GM12878 (cell line): ENCODE data around the gene ATXN1. TPM values are rescaled to one million over a fixed set of nuclear protein-coding genes. Genes with fewer than 3 reads are reported as not detected.

ENCODE experiments used
- ATAC-seq: fragments of 200-7000 bp; cut with Tn5 transposase; 3 replicates; pipeline ENCODE4 v1.9.1; 2020; ENCODE audit warnings: mild to moderate bottlenecking, moderate library complexity
- BruUV-seq: library from RNA; stranded (reverse); fragments of 400-500 nt; replicated peaks from 2 replicates; lab custom pipeline; 2021; lab: Mats Ljungman, UMichigan
- CTCF ChIA-PET: fragments of 300-600 bp; sonication (Branson Sonifier 250); formaldehyde crosslinking; extraction: SDS; loops from one replicate; lab custom pipeline; 2021; ENCODE audit warnings: inconsistent platforms; lab: Yijun Ruan, JAX
- POLR2A ChIA-PET: fragments of 350-600 bp; formaldehyde crosslinking; extraction: SDS; loops from one replicate; lab custom pipeline; 2021; ENCODE audit warnings: inconsistent platforms; lab: Charles Lee
- RAD21 ChIA-PET: fragments of 300-600 bp; sonication (Branson Sonifier 250); formaldehyde crosslinking; loops from one replicate; lab custom pipeline; 2023; ENCODE audit warnings: antibody characterized with exemption; ENCODE audit not compliant: unreplicated experiment; lab: Charles Lee
- SMC1A ChIA-PET: fragments of 300-600 bp; sonication (Branson Sonifier 250); formaldehyde crosslinking; loops from one replicate; lab custom pipeline; 2023; ENCODE audit not compliant: unreplicated experiment, uncharacterized antibody; lab: Charles Lee
- DNase-seq: peaks from one replicate; pipeline ENCODE4 v3.0.0-alpha.2; 2011; ENCODE audit warnings: low read depth, low spot score
- FAIRE-seq: peaks from 3 replicates; lab custom pipeline; 2011; peaks lifted over from hg19 to GRCh38; lab: Jason Lieb, UNC
- H2AFZ ChIP-seq: 2 replicates; pipeline ENCODE4 v1.6.0; 2011; ENCODE audit warnings: low read depth, low read length, control low read depth; ENCODE audit not compliant: control insufficient read depth
- H3K27ac ChIP-seq: 2 replicates; pipeline ENCODE4 v1.5.1; 2011; ENCODE audit warnings: control low read depth; ENCODE audit not compliant: control insufficient read depth, insufficient read depth
- H3K27me3 ChIP-seq, 2 experiments: replicated peaks in 1 of 2; 2 replicates each; pipeline versions ENCODE4 v1.6.0 to v1.6.1; 2011; ENCODE audit warnings: low read length in 1 of 2; ENCODE audit not compliant: control insufficient read depth in 2 of 2, insufficient read depth in 2 of 2
- H3K36me3 ChIP-seq, 2 experiments: 2 replicates each; pipeline ENCODE4 v1.5.1; 2011; ENCODE audit warnings: low read length in 1 of 2; ENCODE audit not compliant: control insufficient read depth in 2 of 2, insufficient read depth in 2 of 2
- H3K4me1 ChIP-seq: 2 replicates; pipeline ENCODE4 v1.6.1; 2011; ENCODE audit warnings: mild to moderate bottlenecking, low read length, moderate library complexity, mixed read lengths; ENCODE audit not compliant: control insufficient read depth, insufficient read depth
- H3K4me2 ChIP-seq: 2 replicates; pipeline ENCODE4 v1.6.0; 2011; ENCODE audit warnings: control low read depth; ENCODE audit not compliant: control insufficient read depth, insufficient read depth
- H3K4me3 ChIP-seq: fragments of 200-600 bp; sonication (generic); 2 replicates; pipeline ENCODE4 v1.5.1; 2016
- H3K79me2 ChIP-seq: 2 replicates; pipeline ENCODE4 v1.6.0; 2011; ENCODE audit warnings: low read length; ENCODE audit not compliant: control insufficient read depth, insufficient read depth
- H3K9ac ChIP-seq: 2 replicates; pipeline ENCODE4 v1.8.0; 2011; ENCODE audit warnings: low read length, control low read depth, mixed read lengths; ENCODE audit not compliant: control insufficient read depth, insufficient read depth
- H3K9me3 ChIP-seq: replicated peaks from 3 replicates; pipeline ENCODE4 v1.5.1; 2011; ENCODE audit warnings: mild to moderate bottlenecking, low read length; ENCODE audit not compliant: control insufficient read depth, insufficient read depth
- H4K20me1 ChIP-seq: 2 replicates; pipeline ENCODE4 v1.6.0; 2011; ENCODE audit not compliant: control insufficient read depth, insufficient read depth
- CREB1 ChIP-seq: IDR thresholded peaks from 2 replicates; pipeline ENCODE4 v1.6.1; 2012; ENCODE audit warnings: low read depth, mild to moderate bottlenecking, inconsistent platforms
- DPF2 ChIP-seq: fragments of 450-650 bp; IDR thresholded peaks from 2 replicates; pipeline ENCODE4 v1.6.1; 2017; ENCODE audit warnings: mild to moderate bottlenecking
- EZH2 ChIP-seq: IDR thresholded peaks from 2 replicates; pipeline ENCODE4 v1.6.1; 2012; ENCODE audit warnings: low read depth, mild to moderate bottlenecking, control low read depth, inconsistent platforms, low read length, borderline replicate concordance; ENCODE audit not compliant: control insufficient read depth
- RBBP5 ChIP-seq: fragments of 200-600 bp; sonication (generic); conservative IDR thresholded peaks from 2 replicates; pipeline ENCODE4 v1.6.1; 2016
- RCOR1 ChIP-seq: conservative IDR thresholded peaks from 2 replicates; pipeline ENCODE4 v1.6.1; 2012; ENCODE audit warnings: low read depth, low read length, improper control_type of control experiment
- SREBF2 ChIP-seq: IDR thresholded peaks from 2 replicates; pipeline ENCODE4 v1.6.1; 2012; ENCODE audit warnings: mild to moderate bottlenecking, low read length
- SUZ12 ChIP-seq: fragments of 200-600 bp; sonication (generic); IDR thresholded peaks from one replicate; pipeline ENCODE4 v1.6.1; 2018; ENCODE audit warnings: antibody characterized with exemption, mild to moderate bottlenecking; ENCODE audit not compliant: unreplicated experiment
- WGBS: methylation state at CpG from one replicate; pipeline ENCODE4 v1.1.6; 2016; ENCODE audit warnings: low lambda C conversion rate; ENCODE audit not compliant: insufficient replicate concordance, insufficient coverage; ENCODE audit errors: missing lambda C conversion rate; 5-methylcytosine and 5-hydroxymethylcytosine counted together
- in situ Hi-C: fragments of 300-500 bp; cut with MboI; formaldehyde crosslinking; loops from 9 replicates; pipeline ENCODE4 v1.14.3; 2018; ENCODE audit warnings: mixed read lengths
- intact Hi-C: fragments of 100-400 bp; cut with micrococcal nuclease; formaldehyde crosslinking; loops from one replicate; pipeline ENCODE4 v1.14.2; 2022; ENCODE audit not compliant: unreplicated experiment
- polyA plus RNA-seq, 11 experiments: library from polyadenylated mRNA; depleted of rRNA in 4 of 11; unstranded in 6 of 11; stranded (reverse) in 5 of 11; fragments of >200 nt; fragmentation: Nextera tagmentation in 4 of 11; fragmentation: Illumina TruSeq in 1 of 11; extraction: Ambion mirVana in 4 of 11; extraction: Trizol in 1 of 11; gene quantifications; 1 replicate in 1 of 11; 2 replicates in 10 of 11; pipeline versions ENCODE4 v1.2.1 to v1.2.3, GENCODE V29; 2011 to 2016; ENCODE audit warnings: inconsistent platforms in 2 of 11, missing spikeins in 2 of 11, low read depth in 1 of 11
- total RNA-seq, 4 experiments: library from RNA; depleted of rRNA in 3 of 4; stranded (reverse); fragments of >200 nt in 3 of 4; fragmentation: Illumina TruSeq in 1 of 4; extraction: Trizol in 1 of 4; gene quantifications; 2 replicates each; pipeline versions ENCODE4 v1.2.1 to v1.2.3, GENCODE V29; 2013 to 2021
- TF ChIP-seq, protein P1 (sequence below): fragments of 450-650 bp; formaldehyde crosslinking; IDR thresholded peaks from 2 replicates; pipeline ENCODE4 v1.4.0; 2020; ENCODE audit warnings: mild to moderate bottlenecking, moderate library complexity
- TF ChIP-seq, protein P2 (sequence below): fragments of 450-650 bp; IDR thresholded peaks from 2 replicates; pipeline ENCODE4 v1.6.1; 2017; ENCODE audit warnings: low read depth, mild to moderate bottlenecking, moderate library complexity
- TF ChIP-seq, protein P3 (sequence below): IDR thresholded peaks from 2 replicates; pipeline ENCODE4 v1.6.1; 2011; ENCODE audit warnings: borderline replicate concordance, low read depth, mild to moderate bottlenecking, moderate library complexity, low read length; ENCODE audit not compliant: insufficient read depth, poor library complexity, severe bottlenecking

Gene ATXN1
- total and polyA plus RNA-seq, 10 of the 15 experiments (the other 5 are each of a cell fraction or from before 2014, with no cell fraction given) = 12.2 to 51.2 (median 20.5) TPM

DNA sequence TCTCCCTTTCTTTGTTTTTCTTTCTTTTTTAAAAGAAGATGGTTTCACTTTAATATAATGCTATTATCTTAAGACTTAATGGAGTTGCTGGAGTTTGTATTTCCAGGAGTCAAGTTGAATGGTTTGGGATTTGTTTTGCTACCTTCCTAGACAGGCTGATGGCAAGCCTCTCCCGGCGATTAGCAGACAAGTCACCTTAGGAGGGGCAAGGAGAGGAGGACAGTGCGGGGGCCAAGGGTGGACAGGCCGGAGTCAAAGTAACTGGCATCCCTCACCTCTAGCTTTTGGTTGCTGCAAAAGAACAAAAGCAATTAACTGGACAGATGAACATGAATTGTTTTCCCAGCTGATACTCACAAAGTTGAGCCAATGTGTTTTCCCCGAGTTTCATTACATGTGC is 465.8 kb downstream of the ATXN1 start:
- Histone ChIP-seq H3K9me3 (no peaks in the 10 kb centered on the region), H4K20me1 (no peaks in the 10 kb centered on the region), H3K27me3 (no peaks in the 10 kb centered on the region), H3K4me1 (no peaks in the 10 kb centered on the region), H3K36me3 (no peaks in the 10 kb centered on the region), H3K27ac (no peak overlapping the region)
- WGBS = 89% methylated on average over 5 of the region's 5 CpGs
- FAIRE-seq = no peak
- in situ Hi-C loops = no loop called here
- CTCF ChIA-PET = interaction anchor here (0.7 to 4.0 kb wide), 2 partner anchors 10 to 194 kb away, joined by 3 to 18 read pairs; no protein-coding TSS in a partner anchor
- TF ChIP-seq SUZ12 = no peak
- no peak for TF ChIP-seq RCOR1
- TF ChIP-seq, protein P1, sequence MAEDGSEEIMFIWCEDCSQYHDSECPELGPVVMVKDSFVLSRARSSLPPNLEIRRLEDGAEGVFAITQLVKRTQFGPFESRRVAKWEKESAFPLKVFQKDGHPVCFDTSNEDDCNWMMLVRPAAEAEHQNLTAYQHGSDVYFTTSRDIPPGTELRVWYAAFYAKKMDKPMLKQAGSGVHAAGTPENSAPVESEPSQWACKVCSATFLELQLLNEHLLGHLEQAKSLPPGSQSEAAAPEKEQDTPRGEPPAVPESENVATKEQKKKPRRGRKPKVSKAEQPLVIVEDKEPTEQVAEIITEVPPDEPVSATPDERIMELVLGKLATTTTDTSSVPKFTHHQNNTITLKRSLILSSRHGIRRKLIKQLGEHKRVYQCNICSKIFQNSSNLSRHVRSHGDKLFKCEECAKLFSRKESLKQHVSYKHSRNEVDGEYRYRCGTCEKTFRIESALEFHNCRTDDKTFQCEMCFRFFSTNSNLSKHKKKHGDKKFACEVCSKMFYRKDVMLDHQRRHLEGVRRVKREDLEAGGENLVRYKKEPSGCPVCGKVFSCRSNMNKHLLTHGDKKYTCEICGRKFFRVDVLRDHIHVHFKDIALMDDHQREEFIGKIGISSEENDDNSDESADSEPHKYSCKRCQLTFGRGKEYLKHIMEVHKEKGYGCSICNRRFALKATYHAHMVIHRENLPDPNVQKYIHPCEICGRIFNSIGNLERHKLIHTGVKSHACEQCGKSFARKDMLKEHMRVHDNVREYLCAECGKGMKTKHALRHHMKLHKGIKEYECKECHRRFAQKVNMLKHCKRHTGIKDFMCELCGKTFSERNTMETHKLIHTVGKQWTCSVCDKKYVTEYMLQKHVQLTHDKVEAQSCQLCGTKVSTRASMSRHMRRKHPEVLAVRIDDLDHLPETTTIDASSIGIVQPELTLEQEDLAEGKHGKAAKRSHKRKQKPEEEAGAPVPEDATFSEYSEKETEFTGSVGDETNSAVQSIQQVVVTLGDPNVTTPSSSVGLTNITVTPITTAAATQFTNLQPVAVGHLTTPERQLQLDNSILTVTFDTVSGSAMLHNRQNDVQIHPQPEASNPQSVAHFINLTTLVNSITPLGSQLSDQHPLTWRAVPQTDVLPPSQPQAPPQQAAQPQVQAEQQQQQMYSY (CRISPR knock-in tag) = no peak
- no peak for TF ChIP-seq EZH2
- no peak for TF ChIP-seq SREBF2
- TF ChIP-seq, protein P2, sequence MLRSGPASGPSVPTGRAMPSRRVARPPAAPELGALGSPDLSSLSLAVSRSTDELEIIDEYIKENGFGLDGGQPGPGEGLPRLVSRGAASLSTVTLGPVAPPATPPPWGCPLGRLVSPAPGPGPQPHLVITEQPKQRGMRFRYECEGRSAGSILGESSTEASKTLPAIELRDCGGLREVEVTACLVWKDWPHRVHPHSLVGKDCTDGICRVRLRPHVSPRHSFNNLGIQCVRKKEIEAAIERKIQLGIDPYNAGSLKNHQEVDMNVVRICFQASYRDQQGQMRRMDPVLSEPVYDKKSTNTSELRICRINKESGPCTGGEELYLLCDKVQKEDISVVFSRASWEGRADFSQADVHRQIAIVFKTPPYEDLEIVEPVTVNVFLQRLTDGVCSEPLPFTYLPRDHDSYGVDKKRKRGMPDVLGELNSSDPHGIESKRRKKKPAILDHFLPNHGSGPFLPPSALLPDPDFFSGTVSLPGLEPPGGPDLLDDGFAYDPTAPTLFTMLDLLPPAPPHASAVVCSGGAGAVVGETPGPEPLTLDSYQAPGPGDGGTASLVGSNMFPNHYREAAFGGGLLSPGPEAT = no peak
- no peak for TF ChIP-seq DPF2
- TF ChIP-seq, protein P3, sequence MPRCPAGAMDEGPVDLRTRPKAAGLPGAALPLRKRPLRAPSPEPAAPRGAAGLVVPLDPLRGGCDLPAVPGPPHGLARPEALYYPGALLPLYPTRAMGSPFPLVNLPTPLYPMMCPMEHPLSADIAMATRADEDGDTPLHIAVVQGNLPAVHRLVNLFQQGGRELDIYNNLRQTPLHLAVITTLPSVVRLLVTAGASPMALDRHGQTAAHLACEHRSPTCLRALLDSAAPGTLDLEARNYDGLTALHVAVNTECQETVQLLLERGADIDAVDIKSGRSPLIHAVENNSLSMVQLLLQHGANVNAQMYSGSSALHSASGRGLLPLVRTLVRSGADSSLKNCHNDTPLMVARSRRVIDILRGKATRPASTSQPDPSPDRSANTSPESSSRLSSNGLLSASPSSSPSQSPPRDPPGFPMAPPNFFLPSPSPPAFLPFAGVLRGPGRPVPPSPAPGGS = no peak
- TF ChIP-seq RBBP5 = no peak
- TF ChIP-seq CREB1 = no peak
- TF ChIP-seq, all 136 proteins: peak for 0
- intact Hi-C loops = no loop called here
- BruUV-seq = no TSS peak
- no peak overlapping the region for H2AFZ ChIP-seq
- H3K9ac ChIP-seq = no peak overlapping the region
- H3K4me3 ChIP-seq = no peak overlapping the region
- DNase-seq = no peak
- no peak for ATAC-seq
- SMC1A ChIA-PET = interaction anchor here (0.8 kb wide), 1 partner anchor 114 kb away, joined by 3 read pairs; no protein-coding TSS in a partner anchor
- POLR2A ChIA-PET = no interaction called here
- RAD21 ChIA-PET = no interaction called here
- no peaks in the 10 kb centered on the region for H3K79me2 ChIP-seq
- no peak overlapping the region for H3K4me2 ChIP-seq
